Activated CD8-positive, alpha-beta T cell treated with anti-CD3 and anti-CD28 coated beads for 36 hours (primary cell): Measurements from ENCODE around the gene TOR4A. TPM values are rescaled to one million over a fixed set of nuclear protein-coding genes. Genes with fewer than 3 reads are reported as not detected.

Source experiments
- ATAC-seq: fragments of 200-7000 bp; cut with Tn5 transposase; one replicate; pipeline ENCODE4 v1.10.0; 2021; ENCODE audit warnings: mild to moderate bottlenecking, moderate library complexity
- CTCF ChIA-PET: fragments of 350-600 bp; sonication (Branson Sonifier 250); formaldehyde crosslinking; loops from one replicate; lab custom pipeline; 2021; ENCODE audit warnings: antibody characterized with exemption; lab: Charles Lee
- POLR2A ChIA-PET: fragments of 350-600 bp; sonication (Branson Sonifier 250); formaldehyde crosslinking; loops from one replicate; lab custom pipeline; 2021; ENCODE audit warnings: antibody characterized with exemption; lab: Charles Lee
- DNase-seq: peaks from one replicate; pipeline ENCODE4 v3.0.0-alpha.2; 2020
- H3K27ac Mint-ChIP-seq: one replicate; pipeline ENCODE4 v1.8.0; 2021; ENCODE audit warnings: mild to moderate bottlenecking, mixed read lengths
- H3K27me3 Mint-ChIP-seq: one replicate; pipeline ENCODE4 v1.8.0; 2021; ENCODE audit warnings: mixed read lengths
- H3K36me3 Mint-ChIP-seq: one replicate; pipeline ENCODE4 v1.8.0; 2021; ENCODE audit warnings: low read depth, mixed read lengths
- H3K4me1 Mint-ChIP-seq: one replicate; pipeline ENCODE4 v1.8.0; 2021; ENCODE audit warnings: low read depth, mixed read lengths
- H3K4me3 Mint-ChIP-seq: one replicate; pipeline ENCODE4 v1.8.0; 2021; ENCODE audit warnings: mild to moderate bottlenecking, moderate library complexity, mixed read lengths
- H3K9me3 Mint-ChIP-seq: one replicate; pipeline ENCODE4 v1.8.0; 2021; ENCODE audit warnings: mixed read lengths
- intact Hi-C: fragments of 100-400 bp; cut with micrococcal nuclease; formaldehyde crosslinking; loops from one replicate; pipeline ENCODE4 v1.10.0; 2022
- total RNA-seq, 2 experiments: library from RNA; stranded (reverse); gene quantifications; one replicate each; pipeline ENCODE4 v1.2.3, GENCODE V29; 2021
- TF ChIP-seq, protein P1 (sequence below): fragments of 200-600 bp; IDR thresholded peaks from one replicate; pipeline ENCODE4 v1.8.0; 2022; ENCODE audit warnings: antibody characterized with exemption, mild to moderate bottlenecking

TOR4A gene
- total RNA-seq, 2 experiments from 2014 or later, result 2.9 to 3.0 TPM

DNA sequence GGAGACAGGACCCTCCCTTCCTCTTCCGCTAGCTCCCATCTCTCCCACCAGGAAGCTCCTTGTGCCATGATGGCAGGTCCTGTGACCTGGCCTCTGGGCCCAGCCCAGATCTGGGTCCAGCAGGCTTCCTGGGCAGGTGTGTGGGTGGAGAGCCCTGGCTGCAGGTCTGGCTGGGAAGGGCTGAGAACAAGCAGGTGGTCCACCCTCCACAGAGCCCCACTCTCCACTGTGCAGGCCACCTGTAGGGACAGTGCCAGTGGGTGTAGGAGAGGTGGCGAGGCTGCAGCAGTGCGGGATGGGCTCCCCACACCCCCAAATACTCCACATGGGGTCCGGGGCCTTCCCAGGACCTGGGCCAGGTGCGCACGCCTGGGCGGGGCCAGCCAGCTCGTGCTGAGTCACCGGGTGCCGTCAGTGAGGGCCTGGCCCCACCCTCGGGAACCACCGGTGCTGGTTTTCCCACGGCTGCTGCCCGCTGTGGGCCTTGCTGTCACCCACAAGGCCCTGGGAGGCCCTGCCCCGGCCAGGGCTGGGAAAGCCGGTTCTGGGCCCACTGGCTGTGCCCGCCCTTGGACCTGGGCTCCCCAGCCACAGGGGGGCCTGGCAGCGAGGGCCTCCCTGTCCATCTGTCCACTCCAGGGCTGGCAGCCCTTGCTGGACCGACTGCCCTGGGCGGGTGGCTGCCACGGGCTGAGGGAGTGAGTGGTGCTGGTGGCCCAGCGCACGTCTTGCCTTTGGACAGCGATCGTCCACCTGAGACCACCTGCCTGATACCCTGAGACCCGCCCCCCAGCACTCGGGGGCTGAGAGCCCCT, 33.9 kb downstream of the TOR4A start:
- DNase-seq, result peak; percentile 47
- Mint-ChIP-seq H3K4me1 (peaks cover 6% of the 10 kb centered on the region), H3K9me3 (no peaks in the 10 kb centered on the region), H3K4me3 (no peak overlapping the region), H3K27ac (no peak overlapping the region), H3K27me3 (no peaks in the 10 kb centered on the region), H3K36me3 (no peaks in the 10 kb centered on the region)
- peak; percentile 34 for ATAC-seq
- POLR2A ChIA-PET, result no interaction called here
- intact Hi-C loops, result no loop called here
- CTCF ChIA-PET, result no interaction called here
- TF ChIP-seq, protein P1, sequence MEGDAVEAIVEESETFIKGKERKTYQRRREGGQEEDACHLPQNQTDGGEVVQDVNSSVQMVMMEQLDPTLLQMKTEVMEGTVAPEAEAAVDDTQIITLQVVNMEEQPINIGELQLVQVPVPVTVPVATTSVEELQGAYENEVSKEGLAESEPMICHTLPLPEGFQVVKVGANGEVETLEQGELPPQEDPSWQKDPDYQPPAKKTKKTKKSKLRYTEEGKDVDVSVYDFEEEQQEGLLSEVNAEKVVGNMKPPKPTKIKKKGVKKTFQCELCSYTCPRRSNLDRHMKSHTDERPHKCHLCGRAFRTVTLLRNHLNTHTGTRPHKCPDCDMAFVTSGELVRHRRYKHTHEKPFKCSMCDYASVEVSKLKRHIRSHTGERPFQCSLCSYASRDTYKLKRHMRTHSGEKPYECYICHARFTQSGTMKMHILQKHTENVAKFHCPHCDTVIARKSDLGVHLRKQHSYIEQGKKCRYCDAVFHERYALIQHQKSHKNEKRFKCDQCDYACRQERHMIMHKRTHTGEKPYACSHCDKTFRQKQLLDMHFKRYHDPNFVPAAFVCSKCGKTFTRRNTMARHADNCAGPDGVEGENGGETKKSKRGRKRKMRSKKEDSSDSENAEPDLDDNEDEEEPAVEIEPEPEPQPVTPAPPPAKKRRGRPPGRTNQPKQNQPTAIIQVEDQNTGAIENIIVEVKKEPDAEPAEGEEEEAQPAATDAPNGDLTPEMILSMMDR, result no peak

DNA sequence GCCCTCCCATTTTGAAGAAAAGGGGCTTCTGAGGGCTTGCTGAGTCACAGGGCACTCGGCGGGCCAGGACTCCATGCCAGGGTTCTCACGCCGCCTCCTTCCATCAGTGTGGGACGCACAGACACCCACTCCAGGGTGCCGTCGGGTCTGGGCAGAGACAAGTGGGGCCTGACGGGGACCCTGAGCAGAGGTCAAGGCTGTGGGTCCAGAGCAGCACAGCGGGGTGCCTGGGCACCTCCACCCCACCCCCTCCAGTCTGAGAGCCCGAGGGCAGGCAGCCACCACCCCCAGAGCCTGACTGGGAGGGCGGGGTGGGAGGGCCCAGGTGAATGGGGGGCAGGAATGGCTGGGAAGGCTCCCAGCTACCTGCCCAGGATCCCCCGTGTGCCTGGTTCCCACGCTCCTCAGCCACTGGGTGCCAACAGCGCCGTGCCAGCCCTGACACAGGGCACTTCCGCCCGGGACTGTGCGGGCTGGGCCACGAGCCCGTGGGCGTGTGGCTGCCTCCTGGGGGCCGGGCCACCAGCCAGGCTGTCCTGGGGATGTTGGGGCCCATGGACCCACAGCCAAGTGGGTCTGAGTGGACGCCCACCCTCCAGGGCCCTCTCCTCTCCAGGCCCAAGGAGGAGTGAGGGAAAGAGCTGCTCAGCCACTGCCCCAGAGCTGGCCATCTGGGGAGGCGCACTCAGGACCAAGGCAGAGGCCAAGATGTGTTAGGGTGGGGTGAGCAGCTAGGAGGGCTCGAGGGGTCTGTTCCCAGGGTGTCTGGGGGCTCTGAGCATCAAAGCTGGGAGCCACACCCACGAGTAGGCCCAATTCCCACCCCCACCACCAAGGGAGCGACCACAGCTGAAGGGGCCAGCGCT, 34.7 kb downstream of the TOR4A start:
- Mint-ChIP-seq H3K27me3 (no peaks in the 10 kb centered on the region), H3K36me3 (no peaks in the 10 kb centered on the region), H3K27ac (no peak overlapping the region), H3K9me3 (no peaks in the 10 kb centered on the region), H3K4me1 (peaks cover 4% of the 10 kb centered on the region), H3K4me3 (no peak overlapping the region)
- ATAC-seq (no peak), DNase-seq (no peak)
- TF ChIP-seq, protein P1, result no peak
- ChIA-PET CTCF (interaction anchor here (1.2 kb wide), 1 partner anchor 11 kb away, joined by 4 read pairs; the partner anchor contains the start of gene NRARP), POLR2A (interaction anchor here (1.0 kb wide), 1 partner anchor 11 kb away, joined by 3 read pairs; no protein-coding TSS in a partner anchor)
- intact Hi-C loops, result no loop called here

DNA sequence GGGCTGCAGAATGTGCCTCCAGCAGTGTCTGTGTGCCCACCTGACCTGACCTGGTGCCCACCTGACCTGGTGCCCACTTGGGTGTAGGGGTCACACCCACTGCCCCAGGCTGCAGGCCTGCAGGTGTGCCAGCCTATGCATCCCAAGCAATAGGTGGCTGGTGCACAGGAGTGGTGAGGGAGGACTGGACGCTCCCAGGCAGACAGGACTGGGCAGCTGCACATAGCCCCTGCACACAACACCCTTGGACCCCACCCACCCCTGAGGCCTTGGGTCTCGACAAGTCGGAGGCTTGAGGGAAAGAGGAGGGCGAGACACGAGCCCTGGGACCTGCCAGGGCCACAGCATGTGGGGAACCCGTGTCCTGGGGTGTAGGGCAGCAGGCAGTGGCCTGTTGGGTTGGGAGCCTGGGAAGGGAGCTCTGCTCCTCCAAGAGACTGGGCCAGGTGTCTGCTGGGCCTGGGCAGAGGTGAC, 35.4 kb downstream of the TOR4A start:
- H3K27me3 Mint-ChIP-seq, result no peaks in the 10 kb centered on the region
- H3K4me3 Mint-ChIP-seq, result no peak overlapping the region
- no peak overlapping the region for H3K27ac Mint-ChIP-seq
- ChIA-PET CTCF (interaction anchor here (1.2 kb wide), 1 partner anchor 11 kb away, joined by 4 read pairs; the partner anchor contains the start of gene NRARP), POLR2A (interaction anchor here (1.0 kb wide), 1 partner anchor 11 kb away, joined by 3 read pairs; no protein-coding TSS in a partner anchor)
- ATAC-seq, result no peak
- TF ChIP-seq, protein P1, result no peak
- no peak for DNase-seq
- no peaks in the 10 kb centered on the region for H3K9me3 Mint-ChIP-seq
- no peaks in the 10 kb centered on the region for H3K4me1 Mint-ChIP-seq
- no peaks in the 10 kb centered on the region for H3K36me3 Mint-ChIP-seq
- intact Hi-C loops, result no loop called here

DNA sequence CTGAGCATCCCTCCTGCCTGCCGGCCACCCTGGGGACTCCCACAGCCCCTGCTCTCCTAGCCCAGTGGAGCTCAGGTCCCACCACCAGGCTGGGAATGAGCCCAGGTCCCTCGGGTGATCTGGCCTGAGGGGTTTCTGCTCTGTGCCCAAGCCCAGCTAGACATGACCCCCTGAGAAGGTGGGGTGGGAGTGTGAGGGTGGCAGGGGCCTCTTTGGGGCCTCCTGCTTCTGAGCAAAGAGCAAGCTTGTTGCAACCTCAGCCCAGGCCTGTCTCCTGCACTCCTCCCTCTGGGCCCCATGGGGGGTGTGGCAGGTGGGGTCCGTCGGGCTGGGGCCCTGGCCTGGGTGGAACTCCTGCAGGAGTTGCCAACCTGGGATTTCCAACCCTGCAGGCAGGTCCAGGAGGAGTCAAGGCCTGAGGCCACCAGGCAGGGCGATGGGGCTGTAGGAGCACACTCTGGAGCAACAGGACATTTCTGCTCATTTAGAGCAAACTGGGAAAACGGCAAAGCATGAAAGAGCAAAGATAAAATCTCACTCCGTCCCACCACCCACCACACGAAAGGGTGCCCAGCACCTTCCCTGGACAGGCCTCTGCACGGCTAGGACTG, 35.9 kb downstream of the TOR4A start:
- Mint-ChIP-seq H3K9me3 (no peaks in the 10 kb centered on the region), H3K27me3 (no peaks in the 10 kb centered on the region), H3K27ac (no peak overlapping the region), H3K36me3 (no peaks in the 10 kb centered on the region), H3K4me3 (no peak overlapping the region), H3K4me1 (no peaks in the 10 kb centered on the region)
- ChIA-PET POLR2A (interaction anchor here (1.0 kb wide), 1 partner anchor 12 kb away, joined by 3 read pairs; no protein-coding TSS in a partner anchor), CTCF (interaction anchor here (1.2 kb wide), 1 partner anchor 12 kb away, joined by 4 read pairs; the partner anchor contains the start of gene NRARP)
- TF ChIP-seq, protein P1, result no peak
- no peak for ATAC-seq
- no peak for DNase-seq
- intact Hi-C loops, result no loop called here
